ENCODE results near the gene RPL27. TPM values are rescaled to one million over a fixed set of nuclear protein-coding genes. Genes with fewer than 3 reads are reported as not detected.

The RPL27 gene
- total and polyA plus RNA-seq, 2 of the 13 experiments (the other 11 are each of a cell fraction or from before 2014, with no cell fraction given) = 1,585 to 5,840 TPM

DNA sequence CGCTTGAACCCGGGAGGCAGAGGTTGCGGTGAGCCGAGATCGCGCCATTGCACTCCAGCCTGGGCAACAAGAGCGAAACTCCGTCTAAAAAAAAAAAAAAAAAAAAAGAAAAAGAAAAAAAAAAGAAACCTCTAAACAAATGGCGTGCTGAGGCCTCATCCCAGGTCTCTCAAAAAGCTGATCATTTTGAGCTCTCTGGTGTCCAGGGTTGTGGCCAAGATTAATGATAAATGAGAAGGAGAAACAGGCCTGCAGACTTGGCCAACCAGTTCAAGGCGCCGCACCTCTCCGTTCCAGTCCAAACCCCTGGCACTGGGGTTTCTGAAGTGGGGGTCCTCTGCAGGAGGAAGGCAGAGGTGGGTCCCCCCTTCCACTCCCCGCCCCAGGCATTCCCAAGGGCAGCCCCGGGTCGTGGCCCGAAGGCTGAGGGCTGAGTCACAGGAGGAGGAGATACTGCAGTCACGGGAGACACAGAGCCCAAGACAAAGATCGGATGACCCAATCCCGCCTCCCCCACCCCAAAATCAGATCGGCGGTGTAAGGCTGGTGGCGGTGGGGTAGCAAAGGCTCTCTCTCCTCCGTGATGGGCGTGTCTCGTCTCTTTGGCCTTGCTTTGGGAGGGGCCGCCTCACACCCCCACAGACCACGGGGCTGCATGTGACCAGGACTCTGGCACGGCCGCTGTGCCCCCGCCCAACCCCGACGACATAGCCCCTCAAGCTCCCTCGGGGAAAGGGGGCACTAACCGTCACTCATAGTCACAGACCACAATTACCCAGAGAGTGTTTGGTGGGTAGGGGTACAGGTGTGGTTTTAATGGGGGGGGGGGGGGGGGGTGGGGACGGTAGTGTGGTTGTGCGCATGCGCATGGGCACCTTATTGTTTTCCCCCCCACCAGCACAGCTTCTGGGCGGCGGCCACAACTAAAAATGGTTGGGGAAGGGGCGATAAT is 22.8 kb downstream of the RPL27 start (continued):
- no peak for TF ChIP-seq ZKSCAN1 (IDR thresholded peaks at IDR 0.05; ENCODE audit: low read length)
- TF ChIP-seq IRX3 (CRISPR knock-in tag; IDR thresholded peaks at IDR 0.05; ENCODE audit: borderline replicate concordance, low read depth) = peak; percentile 53; the same call in 1 of the 2 replicates
- peak; percentile 22; the same call in 1 of the 2 replicates for TF ChIP-seq BRD4 (CRISPR knock-in tag; IDR thresholded peaks at IDR 0.05)
- TF ChIP-seq, protein P1, sequence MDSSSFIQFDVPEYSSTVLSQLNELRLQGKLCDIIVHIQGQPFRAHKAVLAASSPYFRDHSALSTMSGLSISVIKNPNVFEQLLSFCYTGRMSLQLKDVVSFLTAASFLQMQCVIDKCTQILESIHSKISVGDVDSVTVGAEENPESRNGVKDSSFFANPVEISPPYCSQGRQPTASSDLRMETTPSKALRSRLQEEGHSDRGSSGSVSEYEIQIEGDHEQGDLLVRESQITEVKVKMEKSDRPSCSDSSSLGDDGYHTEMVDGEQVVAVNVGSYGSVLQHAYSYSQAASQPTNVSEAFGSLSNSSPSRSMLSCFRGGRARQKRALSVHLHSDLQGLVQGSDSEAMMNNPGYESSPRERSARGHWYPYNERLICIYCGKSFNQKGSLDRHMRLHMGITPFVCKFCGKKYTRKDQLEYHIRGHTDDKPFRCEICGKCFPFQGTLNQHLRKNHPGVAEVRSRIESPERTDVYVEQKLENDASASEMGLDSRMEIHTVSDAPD (CRISPR knock-in tag; IDR thresholded peaks at IDR 0.05) = no peak
- TF ChIP-seq FOXP1 (IDR thresholded peaks at IDR 0.05) = no peak
- TF ChIP-seq FOXP1 (CRISPR knock-in tag; IDR thresholded peaks at IDR 0.05) = peak; percentile 22; the same call in 1 of the 2 replicates
- no peak for TF ChIP-seq ZNF564 (CRISPR knock-in tag; IDR thresholded peaks at IDR 0.05)
- TF ChIP-seq HMGA1 (CRISPR knock-in tag; conservative IDR thresholded peaks at IDR 0.05) = no peak
- peak; percentile 20 for TF ChIP-seq AGO1 (IDR thresholded peaks at IDR 0.05; ENCODE audit: low read depth, low read length, poor library complexity, severe bottlenecking)
- TF ChIP-seq, protein P2, sequence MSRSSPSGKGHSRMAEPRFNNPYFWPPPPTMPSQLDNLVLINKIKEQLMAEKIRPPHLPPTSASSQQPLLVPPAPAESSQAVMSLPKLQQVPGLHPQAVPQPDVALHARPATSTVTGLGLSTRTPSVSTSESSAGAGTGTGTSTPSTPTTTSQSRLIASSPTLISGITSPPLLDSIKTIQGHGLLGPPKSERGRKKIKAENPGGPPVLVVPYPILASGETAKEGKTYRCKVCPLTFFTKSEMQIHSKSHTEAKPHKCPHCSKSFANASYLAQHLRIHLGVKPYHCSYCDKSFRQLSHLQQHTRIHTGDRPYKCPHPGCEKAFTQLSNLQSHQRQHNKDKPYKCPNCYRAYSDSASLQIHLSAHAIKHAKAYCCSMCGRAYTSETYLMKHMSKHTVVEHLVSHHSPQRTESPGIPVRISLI (CRISPR knock-in tag; IDR thresholded peaks at IDR 0.05; ENCODE audit: borderline replicate concordance) = no peak; the same call in 1 of the 2 replicates
- peak; percentile 16 for TF ChIP-seq IKZF4 (CRISPR knock-in tag; IDR thresholded peaks at IDR 0.05; ENCODE audit: borderline replicate concordance, low read depth, not compliant biosample characterization)
- peak; percentile 38; the same call in 1 of the 2 replicates for TF ChIP-seq ETV5 (CRISPR knock-in tag; IDR thresholded peaks at IDR 0.05; ENCODE audit: borderline replicate concordance)
- no peak for TF ChIP-seq SNAPC2 (CRISPR knock-in tag; IDR thresholded peaks at IDR 0.05)
- TF ChIP-seq ZNF614 (CRISPR knock-in tag; IDR thresholded peaks at IDR 0.05; ENCODE audit: borderline replicate concordance) = no peak
- 0 out of 2 replicates have a peak, but pooled peaks have one; percentile 29 for TF ChIP-seq ZMAT3 (CRISPR knock-in tag; conservative IDR thresholded peaks at IDR 0.05)
- TF ChIP-seq ZMYM2 (CRISPR knock-in tag; IDR thresholded peaks at IDR 0.05) = 0 out of 2 replicates have a peak, but pooled peaks have one; percentile 52
- TF ChIP-seq SMARCE1 (IDR thresholded peaks at IDR 0.05; ENCODE audit: borderline replicate concordance) = no peak
- no peak; the same call in 1 of the 2 replicates for TF ChIP-seq GATAD2A (CRISPR knock-in tag; IDR thresholded peaks at IDR 0.05)
- TF ChIP-seq JUND (CRISPR knock-in tag; IDR thresholded peaks at IDR 0.05) = 0 out of 2 replicates have a peak, but pooled peaks have one; percentile 44
- TF ChIP-seq KDM4B (CRISPR knock-in tag; IDR thresholded peaks at IDR 0.05) = 0 out of 2 replicates have a peak, but pooled peaks have one; percentile 19
- TF ChIP-seq CCAR2 (optimal IDR thresholded peaks at IDR 0.05; ENCODE audit: low read depth, low read length) = no peak
- TF ChIP-seq, protein P3, sequence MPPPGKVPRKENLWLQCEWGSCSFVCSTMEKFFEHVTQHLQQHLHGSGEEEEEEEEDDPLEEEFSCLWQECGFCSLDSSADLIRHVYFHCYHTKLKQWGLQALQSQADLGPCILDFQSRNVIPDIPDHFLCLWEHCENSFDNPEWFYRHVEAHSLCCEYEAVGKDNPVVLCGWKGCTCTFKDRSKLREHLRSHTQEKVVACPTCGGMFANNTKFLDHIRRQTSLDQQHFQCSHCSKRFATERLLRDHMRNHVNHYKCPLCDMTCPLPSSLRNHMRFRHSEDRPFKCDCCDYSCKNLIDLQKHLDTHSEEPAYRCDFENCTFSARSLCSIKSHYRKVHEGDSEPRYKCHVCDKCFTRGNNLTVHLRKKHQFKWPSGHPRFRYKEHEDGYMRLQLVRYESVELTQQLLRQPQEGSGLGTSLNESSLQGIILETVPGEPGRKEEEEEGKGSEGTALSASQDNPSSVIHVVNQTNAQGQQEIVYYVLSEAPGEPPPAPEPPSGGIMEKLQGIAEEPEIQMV (CRISPR knock-in tag; IDR thresholded peaks at IDR 0.05; ENCODE audit: low read depth) = no peak
- TF ChIP-seq ZNF746 (CRISPR knock-in tag; IDR thresholded peaks at IDR 0.05) = peak; percentile 51; the same call in 1 of the 2 replicates
- peak; percentile 6; the same call in 1 of the 2 replicates for TF ChIP-seq MED1 (CRISPR knock-in tag; IDR thresholded peaks at IDR 0.05)
- TF ChIP-seq SETDB1 (CRISPR knock-in tag; IDR thresholded peaks at IDR 0.05; ENCODE audit: borderline replicate concordance) = no peak
- no peak; the same call in 1 of the 2 replicates for TF ChIP-seq KLF11 (CRISPR knock-in tag; IDR thresholded peaks at IDR 0.05)
- no peak for TF ChIP-seq RCOR2 (CRISPR knock-in tag; IDR thresholded peaks at IDR 0.05)

All from HepG2 (cell line).